Measurements from ENCODE around the gene STX11.

DNA sequence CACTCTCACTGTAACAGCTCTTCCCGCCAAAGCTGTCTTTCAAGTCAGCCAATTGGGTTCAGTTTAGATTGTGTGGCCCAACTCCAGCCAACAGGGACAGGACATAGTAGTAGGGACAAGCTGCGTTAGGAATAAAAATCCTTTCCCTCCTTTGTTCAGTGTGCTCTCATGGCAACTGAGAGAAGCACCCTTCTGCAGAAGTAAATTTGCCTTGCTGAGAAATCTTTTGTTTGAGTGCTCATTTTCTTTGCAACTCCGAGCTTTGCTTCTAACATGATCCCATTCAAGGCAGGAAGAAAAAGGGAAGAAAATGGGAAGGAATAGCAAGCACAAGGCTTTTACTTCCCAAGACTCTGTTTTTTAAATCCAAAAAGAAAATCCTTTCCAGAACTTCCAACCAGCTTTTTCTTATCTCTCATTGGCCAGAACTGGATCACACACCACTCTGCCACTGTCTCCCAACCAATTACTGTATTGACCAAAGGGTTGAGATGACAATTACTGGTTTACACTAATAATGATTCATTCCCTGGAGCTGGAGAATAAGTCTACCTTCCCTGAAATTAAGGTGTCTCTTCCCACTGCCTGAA is 52.7 kb downstream of the STX11 start:
- TF ChIP-seq, protein P1, sequence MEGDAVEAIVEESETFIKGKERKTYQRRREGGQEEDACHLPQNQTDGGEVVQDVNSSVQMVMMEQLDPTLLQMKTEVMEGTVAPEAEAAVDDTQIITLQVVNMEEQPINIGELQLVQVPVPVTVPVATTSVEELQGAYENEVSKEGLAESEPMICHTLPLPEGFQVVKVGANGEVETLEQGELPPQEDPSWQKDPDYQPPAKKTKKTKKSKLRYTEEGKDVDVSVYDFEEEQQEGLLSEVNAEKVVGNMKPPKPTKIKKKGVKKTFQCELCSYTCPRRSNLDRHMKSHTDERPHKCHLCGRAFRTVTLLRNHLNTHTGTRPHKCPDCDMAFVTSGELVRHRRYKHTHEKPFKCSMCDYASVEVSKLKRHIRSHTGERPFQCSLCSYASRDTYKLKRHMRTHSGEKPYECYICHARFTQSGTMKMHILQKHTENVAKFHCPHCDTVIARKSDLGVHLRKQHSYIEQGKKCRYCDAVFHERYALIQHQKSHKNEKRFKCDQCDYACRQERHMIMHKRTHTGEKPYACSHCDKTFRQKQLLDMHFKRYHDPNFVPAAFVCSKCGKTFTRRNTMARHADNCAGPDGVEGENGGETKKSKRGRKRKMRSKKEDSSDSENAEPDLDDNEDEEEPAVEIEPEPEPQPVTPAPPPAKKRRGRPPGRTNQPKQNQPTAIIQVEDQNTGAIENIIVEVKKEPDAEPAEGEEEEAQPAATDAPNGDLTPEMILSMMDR (IDR thresholded peaks at IDR 0.05; ENCODE audit: low read depth, low read length): no peak
- no peak for TF ChIP-seq EZH2phosphoT487 (IDR thresholded peaks at IDR 0.05; ENCODE audit: low read depth)

Measured in OCI-LY3 (cell line).